Liver (tissue), 9 donors: ENCODE measurements around the gene ENTPD6. TPM values are rescaled to one million over a fixed set of nuclear protein-coding genes. Genes with fewer than 3 reads are reported as not detected.

Source experiments
- DNase-seq: peaks from one replicate; pipeline ENCODE4 v3.0.0-alpha.2; 2017; ENCODE audit warnings: low spot score
- H3K27ac ChIP-seq, 2 donors: one replicate each; pipeline ENCODE4 v1.7.0; 2013; ENCODE audit warnings: inconsistent platforms in 2 of 2, low read length in 2 of 2, control low read depth in 1 of 2, low read depth in 1 of 2, mild to moderate bottlenecking in 1 of 2
- H3K27me3 ChIP-seq, 4 donors: one replicate each; pipeline versions ENCODE4 v1.6.1 to v1.7.0; 2013; ENCODE audit warnings: low read length in 3 of 4, inconsistent platforms in 1 of 4, mild to moderate bottlenecking in 1 of 4, moderate library complexity in 1 of 4; ENCODE audit not compliant: control insufficient read depth in 4 of 4, insufficient read depth in 4 of 4
- H3K36me3 ChIP-seq, 4 donors: one replicate each; pipeline versions ENCODE4 v1.6.1 to v1.7.0; 2013; ENCODE audit warnings: low read length in 3 of 4, mild to moderate bottlenecking in 3 of 4, low read depth in 1 of 4, moderate library complexity in 1 of 4; ENCODE audit not compliant: control insufficient read depth in 4 of 4, insufficient read depth in 3 of 4
- H3K4me1 ChIP-seq, 4 donors: one replicate each; pipeline versions ENCODE4 v1.6.1 to v1.7.0; 2013; ENCODE audit warnings: low read length in 3 of 4, mild to moderate bottlenecking in 3 of 4, moderate library complexity in 1 of 4; ENCODE audit not compliant: control insufficient read depth in 4 of 4, insufficient read depth in 4 of 4
- H3K4me3 ChIP-seq, 3 donors: one replicate each; pipeline versions ENCODE4 v1.6.1 to v1.7.0; 2013; ENCODE audit warnings: low read length in 3 of 3, control low read depth in 1 of 3, low read depth in 1 of 3, mild to moderate bottlenecking in 1 of 3
- H3K9ac ChIP-seq, 2 donors: one replicate each; pipeline ENCODE4 v1.7.0; 2013; ENCODE audit warnings: low read length in 2 of 2, mild to moderate bottlenecking in 2 of 2, moderate library complexity in 2 of 2, control low read depth in 1 of 2, low read depth in 1 of 2
- H3K9me3 ChIP-seq, 4 donors: one replicate each; pipeline versions ENCODE4 v1.6.1 to v1.7.0; 2013; ENCODE audit warnings: low read length in 3 of 4; ENCODE audit not compliant: control insufficient read depth in 4 of 4
- ATF3 ChIP-seq: IDR thresholded peaks from 2 replicates; pipeline ENCODE4 v1.6.1; 2016; ENCODE audit warnings: antibody characterized with exemption
- CTCF ChIP-seq: fragments of 150-350 bp; IDR thresholded peaks from 2 replicates; pipeline ENCODE4 v1.5.1; 2017; ENCODE audit warnings: improper control_type of control experiment, low read depth, low read length; ENCODE audit not compliant: missing input control
- EGR1 ChIP-seq, 2 donors: IDR thresholded peaks; 2 replicates each; pipeline ENCODE4 v1.6.1; 2016 to 2018; ENCODE audit warnings: antibody characterized with exemption in 2 of 2, low read depth in 2 of 2
- FOXA2 ChIP-seq: IDR thresholded peaks from 2 replicates; pipeline ENCODE4 v1.6.1; 2016; ENCODE audit warnings: antibody characterized with exemption
- HNF4A ChIP-seq, 2 donors: conservative IDR thresholded peaks; 2 replicates each; pipeline ENCODE4 v1.6.1; 2016; ENCODE audit warnings: antibody characterized with exemption in 2 of 2, mild to moderate bottlenecking in 2 of 2
- HNF4G ChIP-seq: IDR thresholded peaks from 2 replicates; pipeline ENCODE4 v1.6.1; 2016; ENCODE audit warnings: antibody characterized with exemption
- JUND ChIP-seq, 2 donors: IDR thresholded peaks; 2 replicates each; pipeline ENCODE4 v1.6.1; 2016; ENCODE audit warnings: antibody characterized with exemption in 2 of 2
- MAX ChIP-seq: IDR thresholded peaks from 2 replicates; pipeline ENCODE4 v1.6.1; 2016; ENCODE audit warnings: antibody characterized with exemption
- NR2F2 ChIP-seq: IDR thresholded peaks from 2 replicates; pipeline ENCODE4 v1.6.1; 2016; ENCODE audit warnings: antibody characterized with exemption
- RAD21 ChIP-seq, 2 donors: IDR thresholded peaks; 2 replicates each; pipeline ENCODE4 v1.6.1; 2016; ENCODE audit warnings: antibody characterized with exemption in 2 of 2, mild to moderate bottlenecking in 2 of 2
- REST ChIP-seq: IDR thresholded peaks from 2 replicates; pipeline ENCODE4 v1.6.1; 2016; ENCODE audit warnings: antibody characterized with exemption, mild to moderate bottlenecking
- RXRA ChIP-seq, 2 donors: IDR thresholded peaks; 2 replicates each; pipeline ENCODE4 v1.6.1; 2017 to 2018; ENCODE audit warnings: antibody characterized with exemption in 2 of 2, mild to moderate bottlenecking in 1 of 2
- TAF1 ChIP-seq: conservative IDR thresholded peaks from 2 replicates; pipeline ENCODE4 v1.6.1; 2016; ENCODE audit warnings: antibody characterized with exemption, mild to moderate bottlenecking
- ZBTB33 ChIP-seq: IDR thresholded peaks from 2 replicates; pipeline ENCODE4 v1.6.1; 2016; ENCODE audit warnings: antibody characterized with exemption
- WGBS: extraction: QIAGEN DNeasy Blood & Tissue Kit; methylation state at CpG from one replicate; pipeline ENCODE4 v1.1.7; 2013; 5-methylcytosine and 5-hydroxymethylcytosine counted together
- polyA plus RNA-seq, 2 donors: library from polyadenylated mRNA; stranded (reverse) in 1 of 2; unstranded in 1 of 2; fragments of 200-250 nt in 1 of 2; fragments of >200 nt in 1 of 2; fragmentation: Nextera tagmentation in 1 of 2; extraction: Ambion mirVana in 1 of 2; gene quantifications; one replicate each; pipeline versions ENCODE4 v1.2.1 to v1.2.3, GENCODE V29; 2013 to 2015
- total RNA-seq, 2 donors: library from RNA; depleted of rRNA; stranded (reverse); fragments of >200 nt; gene quantifications; one replicate each; pipeline ENCODE4 v1.2.3, GENCODE V29; 2014
- donor health status: healthy.
- donor health status: healthy.
- donor health status: healthy.
- donor health status: healthy.
- donor health status: healthy.

ENTPD6 gene
- total and polyA plus RNA-seq, 4 donors = 14.9 to 29.9 (median 24.4) TPM

GRCh38 chr20:25211273-25211672, 15.8 kb downstream of the ENTPD6 start:
- H3K9me3 ChIP-seq = no peaks in the 10 kb centered on the region
- H3K4me1 ChIP-seq = peaks cover 0 to 6% (median 1%) of the 10 kb centered on the region in 4 donors
- no peak overlapping the region for H3K9ac ChIP-seq
- no peaks in the 10 kb centered on the region for H3K27me3 ChIP-seq
- 92% methylated on average over 7 of the region's 7 CpGs for WGBS
- H3K27ac ChIP-seq = no peak overlapping the region
- H3K4me3 ChIP-seq = no peak overlapping the region
- TF ChIP-seq NR2F2 (no peak), REST (no peak), MAX (no peak), ZBTB33 (no peak), TAF1 (no peak), EGR1 (IDR thresholded peaks at IDR 0.05; ENCODE audit: low read depth in 2 of 2) (no peak), FOXA2 (no peak), JUND (IDR thresholded peaks at IDR 0.05) (no peak), RXRA (IDR thresholded peaks at IDR 0.05) (no peak), ATF3 (no peak), HNF4G (no peak), CTCF (no peak), HNF4A (conservative IDR thresholded peaks at IDR 0.05) (no peak)
- peaks cover 8 to 39% (median 16%) of the 10 kb centered on the region in 4 donors for H3K36me3 ChIP-seq
- DNase-seq = no peak

- 94% methylated on average over 5 of the region's 5 CpGs for WGBS
- Histone ChIP-seq H3K9me3 (no peaks in the 10 kb centered on the region), H3K36me3 (peaks cover 8 to 44% (median 16%) of the 10 kb centered on the region in 4 donors), H3K27ac (no peak overlapping the region), H3K4me3 (no peak overlapping the region), H3K9ac (no peak overlapping the region), H3K27me3 (no peaks in the 10 kb centered on the region), H3K4me1 (peaks cover 0 to 6% (median 1%) of the 10 kb centered on the region in 4 donors)
- no peak for TF ChIP-seq TAF1
- TF ChIP-seq RAD21 (IDR thresholded peaks at IDR 0.05) = no peak
- TF ChIP-seq JUND (IDR thresholded peaks at IDR 0.05) = no peak
- TF ChIP-seq EGR1 (IDR thresholded peaks at IDR 0.05; ENCODE audit: low read depth in 2 of 2) = no peak
- no peak for TF ChIP-seq CTCF
- TF ChIP-seq RXRA (IDR thresholded peaks at IDR 0.05) = no peak
- no peak for TF ChIP-seq FOXA2
- no peak for TF ChIP-seq HNF4A (conservative IDR thresholded peaks at IDR 0.05)
- DNase-seq = no peak
Measured at GRCh38 chr20:25212242-25212641, 16.7 kb downstream of the ENTPD6 start.
